ENCODE results near the gene BAMBI. TPM values are rescaled to one million over a fixed set of nuclear protein-coding genes. Genes with fewer than 3 reads are reported as not detected.
A peak's percentile ranks its signal among the peaks of the same experiment; 100 is the strongest.

The BAMBI gene
- total and polyA plus RNA-seq, 2 of the 8 experiments (the other 6 are each of a cell fraction or from before 2014, with no cell fraction given): 5.6 to 26.4 TPM

DNA sequence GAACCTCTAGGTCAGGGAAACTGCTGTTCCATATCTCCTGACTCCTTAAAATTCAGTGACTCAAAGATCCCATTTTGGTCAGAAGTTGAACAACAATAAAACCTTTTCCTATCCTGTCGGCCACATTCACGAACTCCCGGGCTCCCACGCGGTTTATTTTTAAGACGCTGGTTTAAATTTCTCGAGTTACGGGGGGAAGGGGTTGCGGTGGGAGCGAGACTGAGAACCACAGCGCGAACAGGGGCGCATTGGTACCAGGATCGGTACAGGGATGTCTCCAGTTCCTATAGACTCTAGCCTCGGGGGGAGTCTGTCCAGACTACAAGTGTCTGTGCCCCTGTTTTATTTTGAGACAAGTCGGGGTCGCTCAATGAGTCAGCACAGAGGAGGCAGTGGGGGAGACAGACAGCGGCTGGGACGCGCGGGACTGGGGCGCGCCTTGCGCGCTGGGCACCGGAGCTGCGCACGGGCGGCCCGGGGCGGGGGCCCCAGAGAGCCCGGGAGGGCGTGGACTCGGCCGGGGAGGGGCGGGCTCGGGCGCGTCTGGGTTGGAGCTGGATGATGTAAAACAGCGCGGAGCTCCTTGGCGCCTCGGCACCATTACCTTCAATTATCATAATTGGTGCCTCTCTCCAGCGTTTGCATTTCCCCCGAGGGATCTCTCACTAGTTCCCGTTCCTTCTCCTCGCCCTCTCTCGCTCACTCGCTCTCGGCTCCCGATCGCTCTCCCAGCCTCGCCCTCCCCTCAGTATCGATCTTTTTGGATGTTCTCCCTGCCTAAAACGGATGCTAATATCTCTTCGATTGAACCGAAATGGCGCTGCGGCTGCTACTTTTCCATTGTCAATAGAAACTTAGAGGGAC lies 8.7 kb upstream of the BAMBI start (continued):
- no peak for TF ChIP-seq HDAC6 (IDR thresholded peaks at IDR 0.05; ENCODE audit: low read depth, low read length)
- no peak for TF ChIP-seq SP2 (IDR thresholded peaks at IDR 0.05; ENCODE audit: low read length)
- no peak for TF ChIP-seq NANOG (IDR thresholded peaks at IDR 0.05; ENCODE audit: insufficient read depth, low read depth, low read length, poor library complexity, severe bottlenecking)
- TF ChIP-seq MAFK (IDR thresholded peaks at IDR 0.05; ENCODE audit: low read depth, low read length): no peak
- TF ChIP-seq PHF8 (conservative IDR thresholded peaks at IDR 0.05; ENCODE audit: low read depth, low read length): no peak; the same call in 1 of the 2 replicates
- peak in 1 of 2 experiments; percentile 63; a peak in 2 of 3 replicates for TF ChIP-seq POLR2A (IDR thresholded peaks at IDR 0.05; ENCODE audit: control extremely low read depth in 1 of 2, low read depth in 2 of 2, low read length in 2 of 2)
- TF ChIP-seq CBX5 (IDR thresholded peaks at IDR 0.05; ENCODE audit: low read depth, low read length): no peak
- peak; percentile 75; the same call in 1 of the 2 replicates for TF ChIP-seq TAF1 (IDR thresholded peaks at IDR 0.05; ENCODE audit: low read depth, low read length)
- no peak for TF ChIP-seq SP1 (IDR thresholded peaks at IDR 0.05; ENCODE audit: low read depth, low read length)
- TF ChIP-seq, protein P1, sequence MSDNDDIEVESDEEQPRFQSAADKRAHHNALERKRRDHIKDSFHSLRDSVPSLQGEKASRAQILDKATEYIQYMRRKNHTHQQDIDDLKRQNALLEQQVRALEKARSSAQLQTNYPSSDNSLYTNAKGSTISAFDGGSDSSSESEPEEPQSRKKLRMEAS (IDR thresholded peaks at IDR 0.05): no peak
- no peak for TF ChIP-seq KDM1A (IDR thresholded peaks at IDR 0.05; ENCODE audit: borderline replicate concordance, low read length)
- TF ChIP-seq, protein P2, sequence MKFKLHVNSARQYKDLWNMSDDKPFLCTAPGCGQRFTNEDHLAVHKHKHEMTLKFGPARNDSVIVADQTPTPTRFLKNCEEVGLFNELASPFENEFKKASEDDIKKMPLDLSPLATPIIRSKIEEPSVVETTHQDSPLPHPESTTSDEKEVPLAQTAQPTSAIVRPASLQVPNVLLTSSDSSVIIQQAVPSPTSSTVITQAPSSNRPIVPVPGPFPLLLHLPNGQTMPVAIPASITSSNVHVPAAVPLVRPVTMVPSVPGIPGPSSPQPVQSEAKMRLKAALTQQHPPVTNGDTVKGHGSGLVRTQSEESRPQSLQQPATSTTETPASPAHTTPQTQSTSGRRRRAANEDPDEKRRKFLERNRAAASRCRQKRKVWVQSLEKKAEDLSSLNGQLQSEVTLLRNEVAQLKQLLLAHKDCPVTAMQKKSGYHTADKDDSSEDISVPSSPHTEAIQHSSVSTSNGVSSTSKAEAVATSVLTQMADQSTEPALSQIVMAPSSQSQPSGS (IDR thresholded peaks at IDR 0.05; ENCODE audit: low read length): no peak
- no peak for TF ChIP-seq RXRA (IDR thresholded peaks at IDR 0.05; ENCODE audit: insufficient read depth, low read depth, low read length)
- TF ChIP-seq FOSL1 (IDR thresholded peaks at IDR 0.05; ENCODE audit: insufficient read depth, low read depth, low read length): no peak
- TF ChIP-seq BRCA1 (IDR thresholded peaks at IDR 0.05; ENCODE audit: low read depth, low read length): no peak
- no peak for TF ChIP-seq RBBP5 (IDR thresholded peaks at IDR 0.05; ENCODE audit: borderline replicate concordance, low read depth, low read length)
- no peak for TF ChIP-seq NRF1 (IDR thresholded peaks at IDR 0.05; ENCODE audit: low read depth, low read length)
- peak; percentile 42 for TF ChIP-seq SUZ12 (IDR thresholded peaks at IDR 0.05; ENCODE audit: low read length)
- TF ChIP-seq KDM4A (IDR thresholded peaks at IDR 0.05; ENCODE audit: low read depth, low read length, severe bottlenecking): peak; percentile 72
- TF ChIP-seq JUN (IDR thresholded peaks at IDR 0.05; ENCODE audit: low read depth, low read length): no peak
- TF ChIP-seq BACH1 (IDR thresholded peaks at IDR 0.05; ENCODE audit: low read length): no peak
- TF ChIP-seq CBX8 (IDR thresholded peaks at IDR 0.05; ENCODE audit: borderline replicate concordance, low read depth, low read length): no peak
- no peak for TF ChIP-seq GTF2F1 (IDR thresholded peaks at IDR 0.05; ENCODE audit: borderline replicate concordance, low read depth, low read length)

Measured in H1 (cell line).